Measurements from ENCODE around the gene GNL3L.
"Not testable (repeated sequence)": the region's sequence is repeated elsewhere in the genome, so short reads cannot be mapped to it uniquely, and the experiment has no call there.

- TF ChIP-seq POLR2AphosphoS5 (IDR thresholded peaks at IDR 0.05; ENCODE audit: low read depth, low read length); POLR2A (IDR thresholded peaks at IDR 0.05; ENCODE audit: low read depth, low read length); TAF1 (IDR thresholded peaks at IDR 0.05; ENCODE audit: borderline replicate concordance, low read depth, low read length): not testable (repeated sequence)
Observed at GRCh38 chrX:54572641-54573040, 42.6 kb downstream of the GNL3L start.

Measured in GM12892 (cell line).